Neuronal stem cell (in vitro differentiated cells): ENCODE measurements around the gene KNOP1.
A peak's percentile ranks its signal among the peaks of the same experiment; 100 is the strongest.
"Not testable (repeated sequence)": the region's sequence is repeated elsewhere in the genome, so short reads cannot be mapped to it uniquely, and the experiment has no call there.

ENCODE experiments used
- DNase-seq: peaks from one replicate; pipeline ENCODE4 v3.0.0-alpha.2; 2013; ENCODE audit warnings: low spot score
- H2AFZ ChIP-seq: one replicate; pipeline ENCODE4 v1.6.1; 2013; ENCODE audit warnings: mild to moderate bottlenecking, low read length, inconsistent platforms
- H2AK5ac ChIP-seq: 2 replicates; pipeline ENCODE4 v1.6.1; 2013; ENCODE audit warnings: low read depth, mild to moderate bottlenecking, inconsistent platforms, low read length, moderate library complexity, mixed read lengths
- H2BK120ac ChIP-seq: 2 replicates; pipeline ENCODE4 v1.6.1; 2013; ENCODE audit warnings: low read depth, mild to moderate bottlenecking, inconsistent platforms, low read length, moderate library complexity, mixed read lengths
- H2BK12ac ChIP-seq: one replicate; pipeline ENCODE4 v1.6.1; 2013; ENCODE audit warnings: low read length, inconsistent platforms
- H2BK15ac ChIP-seq: 2 replicates; pipeline ENCODE4 v1.6.1; 2013; ENCODE audit warnings: mild to moderate bottlenecking, low read length, inconsistent platforms, mixed read lengths
- H2BK5ac ChIP-seq: one replicate; pipeline ENCODE4 v1.6.1; 2013; ENCODE audit warnings: inconsistent platforms, mild to moderate bottlenecking, low read length, moderate library complexity
- H3K14ac ChIP-seq: one replicate; pipeline ENCODE4 v1.6.1; 2013; ENCODE audit warnings: low read length, inconsistent platforms
- H3K18ac ChIP-seq: 2 replicates; pipeline ENCODE4 v1.6.1; 2013; ENCODE audit warnings: low read length, inconsistent platforms
- H3K23ac ChIP-seq: 2 replicates; pipeline ENCODE4 v1.6.1; 2013; ENCODE audit warnings: low read depth, mild to moderate bottlenecking, mixed read lengths, low read length, inconsistent platforms; ENCODE audit not compliant: poor library complexity
- H3K27ac ChIP-seq: replicated peaks from 3 replicates; pipeline ENCODE4 v1.5.1; 2013; ENCODE audit warnings: low read length, inconsistent platforms
- H3K27me3 ChIP-seq, 3 experiments: 2 replicates each; pipeline ENCODE4 v1.6.1; 2013; ENCODE audit warnings: low read length in 3 of 3, mild to moderate bottlenecking in 2 of 3, inconsistent platforms in 1 of 3, low read depth in 1 of 3, mixed read lengths in 1 of 3, moderate library complexity in 1 of 3; ENCODE audit not compliant: control insufficient read depth in 3 of 3, insufficient read depth in 3 of 3
- H3K36me3 ChIP-seq, 2 donors: replicated peaks in 1 of 2; 2 replicates each; pipeline ENCODE4 v1.6.1; 2013; ENCODE audit warnings: low read length in 2 of 2; ENCODE audit not compliant: control insufficient read depth in 2 of 2, insufficient read depth in 2 of 2
- H3K4ac ChIP-seq: 2 replicates; pipeline ENCODE4 v1.6.1; 2013; ENCODE audit warnings: inconsistent platforms, mild to moderate bottlenecking, low read length, moderate library complexity
- H3K4me1 ChIP-seq, 2 donors: 1 replicate in 1 of 2; 2 replicates in 1 of 2; pipeline ENCODE4 v1.6.1; 2013; ENCODE audit warnings: low read length in 2 of 2, low read depth in 1 of 2; ENCODE audit not compliant: control insufficient read depth in 2 of 2, insufficient read depth in 1 of 2
- H3K4me2 ChIP-seq: one replicate; pipeline ENCODE4 v1.6.1; 2013; ENCODE audit warnings: mild to moderate bottlenecking, low read length, inconsistent platforms; ENCODE audit not compliant: insufficient read depth, poor library complexity, severe bottlenecking
- H3K4me3 ChIP-seq, 2 donors: 2 replicates each; pipeline ENCODE4 v1.5.1; 2013; ENCODE audit warnings: low read length in 2 of 2, mild to moderate bottlenecking in 2 of 2, inconsistent platforms in 1 of 2, moderate library complexity in 1 of 2
- H3K79me1 ChIP-seq: one replicate; pipeline ENCODE4 v1.6.1; 2013; ENCODE audit warnings: low read depth, mild to moderate bottlenecking, inconsistent platforms, low read length, moderate library complexity
- H3K9ac ChIP-seq: one replicate; pipeline ENCODE4 v1.6.1; 2013; ENCODE audit warnings: mild to moderate bottlenecking, low read depth, low read length, inconsistent platforms; ENCODE audit not compliant: poor library complexity
- H3K9me3 ChIP-seq, 2 donors: replicated peaks in 1 of 2; 2 replicates each; pipeline versions ENCODE3 to v1.6.1; 2013; ENCODE audit warnings: low read length in 2 of 2, mild to moderate bottlenecking in 2 of 2, inconsistent platforms in 1 of 2, low read depth in 1 of 2, mixed read lengths in 1 of 2, moderate library complexity in 1 of 2; ENCODE audit not compliant: control insufficient read depth in 2 of 2, insufficient read depth in 1 of 2
- H4K8ac ChIP-seq: one replicate; pipeline ENCODE4 v1.6.1; 2013; ENCODE audit warnings: low read depth, mild to moderate bottlenecking, inconsistent platforms, low read length, moderate library complexity
- H4K91ac ChIP-seq: one replicate; pipeline ENCODE4 v1.6.1; 2013; ENCODE audit warnings: low read length, low read depth, mild to moderate bottlenecking, inconsistent platforms; ENCODE audit not compliant: poor library complexity
- WGBS, 2 donors: extraction: QIAGEN DNeasy Blood & Tissue Kit; methylation state at CpG; one replicate each; pipeline ENCODE4 v1.1.7; 2013; ENCODE audit warnings: missing lambda C conversion rate in 2 of 2, mixed read lengths in 1 of 2; ENCODE audit not compliant: insufficient read length in 2 of 2, insufficient replicate concordance in 1 of 2; ENCODE audit errors: extremely low coverage in 2 of 2; 5-methylcytosine and 5-hydroxymethylcytosine counted together

The KNOP1 gene

GRCh38 chr16:19681637-19682036 is 36.4 kb downstream of the KNOP1 start:
- WGBS, 2 donors, result no CpG with 5 or more reads among the region's 12 CpGs
- Histone ChIP-seq H3K14ac (no peak overlapping the region), H3K36me3 (peaks cover 5 to 76% of the 10 kb centered on the region in 2 donors), H3K9ac (no peak overlapping the region), H2BK5ac (no peak overlapping the region), H3K4me3 (no peak overlapping the region), H2BK12ac (no peak overlapping the region), H2AK5ac (no peak overlapping the region), H4K8ac (no peak overlapping the region), H3K9me3 (peaks cover 0 to 19% of the 10 kb centered on the region in 2 donors), H3K27ac (no peak overlapping the region), H3K4me2 (no peak overlapping the region), H3K23ac (no peak overlapping the region), H3K18ac (no peak overlapping the region), H3K4me1 (no peaks in the 10 kb centered on the region), H2BK120ac (no peak overlapping the region), H2AFZ (no peak overlapping the region), H3K4ac (no peak overlapping the region), H2BK15ac (no peak overlapping the region), H4K91ac (no peak overlapping the region), H3K79me1 (peaks cover 2% of the 10 kb centered on the region), H3K27me3 (no peaks in the 10 kb centered on the region)
- DNase-seq, result no peak

DNA sequence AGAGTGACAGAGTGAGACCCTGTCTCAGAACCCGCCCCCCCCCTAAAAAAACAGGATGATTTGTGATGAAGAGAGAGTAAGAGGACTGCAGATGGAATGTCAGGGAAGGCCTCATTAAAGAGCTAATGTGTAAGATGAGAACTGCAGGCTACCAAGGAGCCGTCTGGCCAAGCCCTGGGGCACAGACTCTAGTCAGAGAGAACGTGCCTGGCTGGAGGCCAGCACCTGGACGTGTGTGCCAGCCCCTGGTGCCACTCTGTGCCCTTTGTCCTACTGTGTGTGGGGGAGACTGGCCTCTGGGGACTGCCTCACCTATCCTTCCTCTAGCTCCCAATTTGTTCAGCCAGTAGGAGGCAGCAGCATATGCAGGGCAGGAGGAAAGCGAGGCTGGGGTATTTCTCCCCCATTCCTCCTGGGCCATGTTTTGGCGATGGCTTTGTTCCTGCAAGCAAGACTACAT is 37.1 kb downstream of the KNOP1 start:
- H2BK5ac ChIP-seq, result no peak overlapping the region
- no peak overlapping the region for H2AFZ ChIP-seq
- no peak overlapping the region for H3K9ac ChIP-seq
- H3K4ac ChIP-seq, result no peak overlapping the region
- no peak overlapping the region for H3K14ac ChIP-seq
- H2BK12ac ChIP-seq, result no peak overlapping the region
- H3K27ac ChIP-seq, result no peak overlapping the region
- no peak overlapping the region for H2AK5ac ChIP-seq
- H3K9me3 ChIP-seq, result peaks cover 0 to 19% of the 10 kb centered on the region in 2 donors
- no peak overlapping the region for H2BK120ac ChIP-seq
- H2BK15ac ChIP-seq, result no peak overlapping the region
- no peak overlapping the region for H4K8ac ChIP-seq
- no peaks in the 10 kb centered on the region for H3K27me3 ChIP-seq
- peaks cover 2% of the 10 kb centered on the region for H3K79me1 ChIP-seq
- no peaks in the 10 kb centered on the region for H3K4me1 ChIP-seq
- H3K4me2 ChIP-seq, result no peak overlapping the region
- H3K18ac ChIP-seq, result peak overlapping the region; percentile 45
- WGBS, 2 donors, result no CpG with 5 or more reads among the region's 6 CpGs
- H3K4me3 ChIP-seq, result no peak overlapping the region
- DNase-seq, result no peak
- no peak overlapping the region for H4K91ac ChIP-seq
- H3K23ac ChIP-seq, result peak overlapping the region; percentile 37
- H3K36me3 ChIP-seq, result peaks cover 5 to 72% of the 10 kb centered on the region in 2 donors

- H3K4ac ChIP-seq, H3K27me3 ChIP-seq, H2AK5ac ChIP-seq, H2AFZ ChIP-seq, H4K91ac ChIP-seq, H3K4me3 ChIP-seq, H3K9ac ChIP-seq, H3K23ac ChIP-seq, H2BK5ac ChIP-seq, H2BK120ac ChIP-seq, H3K79me1 ChIP-seq, H3K18ac ChIP-seq, H3K14ac ChIP-seq, DNase-seq, H3K27ac ChIP-seq, H3K4me2 ChIP-seq, H4K8ac ChIP-seq, H2BK12ac ChIP-seq, H3K4me1 ChIP-seq, H2BK15ac ChIP-seq: not testable (repeated sequence)
- H3K36me3 ChIP-seq, result peaks cover 0 to 67% of the 10 kb centered on the region in 2 donors
- no CpG with 5 or more reads among the region's 6 CpGs for WGBS, 2 donors
- H3K9me3 ChIP-seq, result peaks cover 0 to 10% of the 10 kb centered on the region in 2 donors
Measured at GRCh38 chr16:19679281-19679680, 38.7 kb downstream of the KNOP1 start.

DNA sequence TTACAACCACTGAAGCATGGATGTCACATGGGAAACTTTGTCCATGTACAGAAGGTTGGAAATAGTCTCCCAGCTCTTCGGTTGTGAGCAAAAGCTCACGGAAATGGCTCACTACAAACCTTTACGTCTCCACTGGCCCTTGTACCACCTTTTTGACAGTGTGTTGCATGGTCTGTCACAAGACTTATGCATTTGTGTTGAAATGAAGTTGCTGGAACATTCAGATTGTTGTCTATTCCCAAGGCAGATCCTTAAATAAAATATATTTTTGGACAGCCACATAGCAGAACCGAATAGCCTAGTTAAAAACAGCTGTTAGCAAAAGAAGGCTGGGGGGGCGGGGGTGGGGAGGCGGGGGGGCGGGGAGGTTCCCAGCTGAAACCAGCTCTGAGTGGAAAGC is 39.2 kb downstream of the KNOP1 start:
- Histone ChIP-seq H3K9ac (no peak overlapping the region), H3K14ac (no peak overlapping the region), H3K27ac (no peak overlapping the region), H3K4me2 (no peak overlapping the region), H2BK5ac (no peak overlapping the region), H4K8ac (no peak overlapping the region), H2AK5ac (no peak overlapping the region), H3K4me3 (no peak overlapping the region), H3K18ac (no peak overlapping the region), H3K79me1 (no peaks in the 10 kb centered on the region), H2AFZ (no peak overlapping the region), H3K4me1 (no peaks in the 10 kb centered on the region), H3K23ac (no peak overlapping the region), H2BK12ac (no peak overlapping the region), H4K91ac (no peak overlapping the region), H3K4ac (no peak overlapping the region), H3K9me3 (peaks cover 0 to 7% of the 10 kb centered on the region in 2 donors), H2BK120ac (no peak overlapping the region), H3K36me3 (peaks cover 1 to 62% of the 10 kb centered on the region in 2 donors), H2BK15ac (no peak overlapping the region), H3K27me3 (no peaks in the 10 kb centered on the region)
- DNase-seq, result no peak
- WGBS, 2 donors, result no CpG with 5 or more reads among the region's 7 CpGs
